ENCODE measurements around the gene C12orf57. TPM values are rescaled to one million over a fixed set of nuclear protein-coding genes. Genes with fewer than 3 reads are reported as not detected.
A peak's percentile ranks its signal among the peaks of the same experiment; 100 is the strongest.

Gene C12orf57
- total and polyA plus RNA-seq, 2 of the 13 experiments (the other 11 are each of a cell fraction or from before 2014, with no cell fraction given), result 84.0 to 287 TPM

DNA sequence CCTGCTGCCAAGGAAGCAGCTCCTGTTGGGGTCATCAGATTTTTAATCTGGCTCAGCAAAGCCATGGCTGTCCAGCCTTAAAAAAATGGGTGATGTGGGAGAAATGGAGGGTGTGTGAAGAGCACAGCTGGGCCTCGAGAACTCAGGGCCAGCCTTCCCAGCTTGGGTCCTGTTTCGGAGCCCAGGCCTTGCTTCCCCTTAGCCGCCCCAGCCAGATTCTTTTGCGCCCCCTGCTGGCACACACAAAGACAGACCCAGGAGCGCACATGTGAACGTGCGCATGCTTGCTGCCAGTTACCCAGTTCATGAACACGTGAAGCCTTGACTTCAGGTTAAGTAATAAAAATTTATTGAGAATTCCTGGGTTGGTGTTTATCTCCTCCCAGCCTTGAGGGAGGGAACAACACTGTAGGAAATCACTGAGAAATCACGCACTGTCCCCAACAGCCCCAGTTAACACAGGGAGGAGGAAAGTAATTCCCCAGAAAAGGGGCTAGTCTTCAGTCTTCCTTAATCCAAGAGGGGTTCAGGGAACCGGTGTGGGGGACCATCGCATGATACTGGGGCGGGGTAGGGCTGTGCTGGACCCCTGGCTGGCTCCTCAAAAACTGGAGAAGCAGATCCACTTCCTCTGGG is 21.3 kb downstream of the C12orf57 start (continued):
- TF ChIP-seq, protein P1, sequence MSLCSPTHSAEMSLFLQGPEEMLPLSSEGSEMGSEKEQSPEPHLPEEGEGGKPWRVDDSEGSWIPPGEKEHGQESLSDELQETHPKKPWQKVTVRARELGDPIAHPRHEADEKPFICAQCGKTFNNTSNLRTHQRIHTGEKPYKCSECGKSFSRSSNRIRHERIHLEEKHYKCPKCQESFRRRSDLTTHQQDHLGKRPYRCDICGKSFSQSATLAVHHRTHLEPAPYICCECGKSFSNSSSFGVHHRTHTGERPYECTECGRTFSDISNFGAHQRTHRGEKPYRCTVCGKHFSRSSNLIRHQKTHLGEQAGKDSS (CRISPR knock-in tag; IDR thresholded peaks at IDR 0.05; ENCODE audit: borderline replicate concordance, low read depth), result no peak
- TF ChIP-seq, protein P2, sequence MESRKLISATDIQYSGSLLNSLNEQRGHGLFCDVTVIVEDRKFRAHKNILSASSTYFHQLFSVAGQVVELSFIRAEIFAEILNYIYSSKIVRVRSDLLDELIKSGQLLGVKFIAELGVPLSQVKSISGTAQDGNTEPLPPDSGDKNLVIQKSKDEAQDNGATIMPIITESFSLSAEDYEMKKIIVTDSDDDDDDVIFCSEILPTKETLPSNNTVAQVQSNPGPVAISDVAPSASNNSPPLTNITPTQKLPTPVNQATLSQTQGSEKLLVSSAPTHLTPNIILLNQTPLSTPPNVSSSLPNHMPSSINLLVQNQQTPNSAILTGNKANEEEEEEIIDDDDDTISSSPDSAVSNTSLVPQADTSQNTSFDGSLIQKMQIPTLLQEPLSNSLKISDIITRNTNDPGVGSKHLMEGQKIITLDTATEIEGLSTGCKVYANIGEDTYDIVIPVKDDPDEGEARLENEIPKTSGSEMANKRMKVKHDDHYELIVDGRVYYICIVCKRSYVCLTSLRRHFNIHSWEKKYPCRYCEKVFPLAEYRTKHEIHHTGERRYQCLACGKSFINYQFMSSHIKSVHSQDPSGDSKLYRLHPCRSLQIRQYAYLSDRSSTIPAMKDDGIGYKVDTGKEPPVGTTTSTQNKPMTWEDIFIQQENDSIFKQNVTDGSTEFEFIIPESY (CRISPR knock-in tag; IDR thresholded peaks at IDR 0.05), result peak; percentile 96
- no peak for TF ChIP-seq ZNF335 (CRISPR knock-in tag; IDR thresholded peaks at IDR 0.05)
- TF ChIP-seq, protein P3, sequence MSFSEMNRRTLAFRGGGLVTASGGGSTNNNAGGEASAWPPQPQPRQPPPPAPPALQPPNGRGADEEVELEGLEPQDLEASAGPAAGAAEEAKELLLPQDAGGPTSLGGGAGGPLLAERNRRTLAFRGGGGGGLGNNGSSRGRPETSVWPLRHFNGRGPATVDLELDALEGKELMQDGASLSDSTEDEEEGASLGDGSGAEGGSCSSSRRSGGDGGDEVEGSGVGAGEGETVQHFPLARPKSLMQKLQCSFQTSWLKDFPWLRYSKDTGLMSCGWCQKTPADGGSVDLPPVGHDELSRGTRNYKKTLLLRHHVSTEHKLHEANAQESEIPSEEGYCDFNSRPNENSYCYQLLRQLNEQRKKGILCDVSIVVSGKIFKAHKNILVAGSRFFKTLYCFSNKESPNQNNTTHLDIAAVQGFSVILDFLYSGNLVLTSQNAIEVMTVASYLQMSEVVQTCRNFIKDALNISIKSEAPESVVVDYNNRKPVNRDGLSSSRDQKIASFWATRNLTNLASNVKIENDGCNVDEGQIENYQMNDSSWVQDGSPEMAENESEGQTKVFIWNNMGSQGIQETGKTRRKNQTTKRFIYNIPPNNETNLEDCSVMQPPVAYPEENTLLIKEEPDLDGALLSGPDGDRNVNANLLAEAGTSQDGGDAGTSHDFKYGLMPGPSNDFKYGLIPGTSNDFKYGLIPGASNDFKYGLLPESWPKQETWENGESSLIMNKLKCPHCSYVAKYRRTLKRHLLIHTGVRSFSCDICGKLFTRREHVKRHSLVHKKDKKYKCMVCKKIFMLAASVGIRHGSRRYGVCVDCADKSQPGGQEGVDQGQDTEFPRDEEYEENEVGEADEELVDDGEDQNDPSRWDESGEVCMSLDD (CRISPR knock-in tag; IDR thresholded peaks at IDR 0.05; ENCODE audit: borderline replicate concordance), result 0 out of 2 replicates have a peak, but pooled peaks have one; percentile 31
- TF ChIP-seq SOX5 (CRISPR knock-in tag; IDR thresholded peaks at IDR 0.05; ENCODE audit: borderline replicate concordance), result no peak
- 0 out of 2 replicates have a peak, but pooled peaks have one; percentile 17 for TF ChIP-seq FOXJ3 (CRISPR knock-in tag; IDR thresholded peaks at IDR 0.05; ENCODE audit: borderline replicate concordance)
- TF ChIP-seq ZKSCAN8 (CRISPR knock-in tag; IDR thresholded peaks at IDR 0.05; ENCODE audit: borderline replicate concordance), result no peak
- TF ChIP-seq ZNF83 (CRISPR knock-in tag; IDR thresholded peaks at IDR 0.05; ENCODE audit: borderline replicate concordance), result no peak
- TF ChIP-seq FOXA1 (IDR thresholded peaks at IDR 0.05), result no peak
- no peak for TF ChIP-seq FOXA1 (CRISPR knock-in tag; IDR thresholded peaks at IDR 0.05)
- TF ChIP-seq, protein P4, sequence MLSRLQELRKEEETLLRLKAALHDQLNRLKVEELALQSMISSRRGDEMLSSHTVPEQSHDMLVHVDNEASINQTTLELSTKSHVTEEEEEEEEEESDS (CRISPR knock-in tag; IDR thresholded peaks at IDR 0.05; ENCODE audit: borderline replicate concordance), result no peak
- no peak for TF ChIP-seq PHB2 (IDR thresholded peaks at IDR 0.05; ENCODE audit: partially characterized antibody)
- no peak for TF ChIP-seq SRF (IDR thresholded peaks at IDR 0.05; ENCODE audit: low read depth, low read length)
- no peak for TF ChIP-seq FOXO1 (CRISPR knock-in tag; IDR thresholded peaks at IDR 0.05)
- TF ChIP-seq CHD4 (IDR thresholded peaks at IDR 0.05; ENCODE audit: borderline replicate concordance, low read length), result no peak
- TF ChIP-seq, protein P5, sequence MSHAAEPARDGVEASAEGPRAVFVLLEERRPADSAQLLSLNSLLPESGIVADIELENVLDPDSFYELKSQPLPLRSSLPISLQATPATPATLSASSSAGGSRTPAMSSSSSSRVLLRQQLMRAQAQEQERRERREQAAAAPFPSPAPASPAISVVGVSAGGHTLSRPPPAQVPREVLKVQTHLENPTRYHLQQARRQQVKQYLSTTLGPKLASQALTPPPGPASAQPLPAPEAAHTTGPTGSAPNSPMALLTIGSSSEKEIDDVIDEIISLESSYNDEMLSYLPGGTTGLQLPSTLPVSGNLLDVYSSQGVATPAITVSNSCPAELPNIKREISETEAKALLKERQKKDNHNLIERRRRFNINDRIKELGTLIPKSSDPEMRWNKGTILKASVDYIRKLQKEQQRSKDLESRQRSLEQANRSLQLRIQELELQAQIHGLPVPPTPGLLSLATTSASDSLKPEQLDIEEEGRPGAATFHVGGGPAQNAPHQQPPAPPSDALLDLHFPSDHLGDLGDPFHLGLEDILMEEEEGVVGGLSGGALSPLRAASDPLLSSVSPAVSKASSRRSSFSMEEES (CRISPR knock-in tag; IDR thresholded peaks at IDR 0.05), result no peak
- TF ChIP-seq, protein P6, sequence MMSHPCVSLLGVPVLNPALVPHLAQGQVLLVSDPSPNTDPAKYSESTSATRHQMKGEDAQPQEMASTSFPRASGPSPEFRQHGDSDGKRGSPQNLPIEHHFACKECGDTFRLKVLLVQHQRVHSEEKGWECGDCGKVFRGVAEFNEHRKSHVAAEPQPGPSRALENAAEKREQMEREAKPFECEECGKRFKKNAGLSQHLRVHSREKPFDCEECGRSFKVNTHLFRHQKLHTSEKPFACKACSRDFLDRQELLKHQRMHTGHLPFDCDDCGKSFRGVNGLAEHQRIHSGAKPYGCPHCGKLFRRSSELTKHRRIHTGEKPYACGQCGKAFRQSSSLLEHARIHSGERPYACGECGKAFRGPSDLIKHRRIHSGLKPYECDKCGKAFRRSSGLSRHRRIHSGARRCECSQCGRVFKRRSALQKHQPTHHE (CRISPR knock-in tag; IDR thresholded peaks at IDR 0.05; ENCODE audit: borderline replicate concordance), result 0 out of 2 replicates have a peak, but pooled peaks have one; percentile 23
- TF ChIP-seq MTF2 (CRISPR knock-in tag; IDR thresholded peaks at IDR 0.05; ENCODE audit: borderline replicate concordance), result no peak
